Epidermal melanocyte (primary cell): ENCODE measurements around the gene RGPD8.
A peak's percentile ranks its signal among the peaks of the same experiment; 100 is the strongest.
"Not testable (repeated sequence)": the region's sequence is repeated elsewhere in the genome, so short reads cannot be mapped to it uniquely, and the experiment has no call there.

ENCODE experiments used
- DNase-seq: peaks from one replicate; pipeline ENCODE4 v3.0.0; 2011; ENCODE audit warnings: low spot score; ENCODE audit not compliant: insufficient read length

Gene RGPD8

GRCh38 chr2:112433480-112433879, at the start of gene RGPD8:
TSS of gene RGPD8 (minus strand) at chr2:112433645. CDS start at chr2:112433453, 192 bp downstream.
- DNase-seq = not testable (repeated sequence)

- DNase-seq = peak; percentile 70
These were observed 49.6 kb upstream of the RGPD8 start for GRCh38 chr2:112483042-112483473.

- peak; percentile 69 for DNase-seq
These were observed 49.0 kb upstream of the RGPD8 start for GRCh38 chr2:112482309-112483041.

- DNase-seq = peak; percentile 63
These were observed 48.2 kb upstream of the RGPD8 start, which contains the start of gene TTL for GRCh38 chr2:112481528-112482233. TSS of gene TTL (plus strand) at chr2:112482156. CDS start at chr2:112482345, 189 bp downstream.

GRCh38 chr2:112481050-112481527, 47.6 kb upstream of the RGPD8 start:
- peak; percentile 86 for DNase-seq

- no peak for DNase-seq
These were observed 47.1 kb upstream of the RGPD8 start for GRCh38 chr2:112480530-112481049.

- no peak for DNase-seq
These were observed 43.0 kb upstream of the RGPD8 start for GRCh38 chr2:112476434-112476833.

GRCh38 chr2:112474844-112475486, 41.5 kb upstream of the RGPD8 start:
- DNase-seq = no peak

- no peak for DNase-seq
These were observed 39.3 kb upstream of the RGPD8 start for GRCh38 chr2:112472547-112473263.

GRCh38 chr2:112465382-112465781, 31.9 kb upstream of the RGPD8 start:
- DNase-seq = no peak

GRCh38 chr2:112463256-112463655, 29.8 kb upstream of the RGPD8 start:
- no peak for DNase-seq

GRCh38 chr2:112462178-112462577, 28.7 kb upstream of the RGPD8 start:
- no peak for DNase-seq

GRCh38 chr2:112459372-112459771, 25.9 kb upstream of the RGPD8 start:
- no peak for DNase-seq

- no peak for DNase-seq
These were observed 21.1 kb upstream of the RGPD8 start for GRCh38 chr2:112454586-112454985.

GRCh38 chr2:112451317-112451716, 17.9 kb upstream of the RGPD8 start:
- no peak for DNase-seq

GRCh38 chr2:112449854-112450253, 16.4 kb upstream of the RGPD8 start:
- no peak for DNase-seq

- not testable (repeated sequence) for DNase-seq
These were observed 10.8 kb upstream of the RGPD8 start for GRCh38 chr2:112444256-112444655.

- DNase-seq = not testable (repeated sequence)
These were observed 5.3 kb upstream of the RGPD8 start for GRCh38 chr2:112438603-112439261.

GRCh38 chr2:112437405-112437831, 4.0 kb upstream of the RGPD8 start:
- DNase-seq = not testable (repeated sequence)

GRCh38 chr2:112436993-112437392, 3.5 kb upstream of the RGPD8 start:
- DNase-seq = not testable (repeated sequence)
